Measurements from ENCODE around the gene ATRN. TPM values are rescaled to one million over a fixed set of nuclear protein-coding genes. Genes with fewer than 3 reads are reported as not detected.

Gene ATRN
- total and polyA plus RNA-seq, 2 experiments from 2014 or later = 14.7 to 71.1 TPM

DNA sequence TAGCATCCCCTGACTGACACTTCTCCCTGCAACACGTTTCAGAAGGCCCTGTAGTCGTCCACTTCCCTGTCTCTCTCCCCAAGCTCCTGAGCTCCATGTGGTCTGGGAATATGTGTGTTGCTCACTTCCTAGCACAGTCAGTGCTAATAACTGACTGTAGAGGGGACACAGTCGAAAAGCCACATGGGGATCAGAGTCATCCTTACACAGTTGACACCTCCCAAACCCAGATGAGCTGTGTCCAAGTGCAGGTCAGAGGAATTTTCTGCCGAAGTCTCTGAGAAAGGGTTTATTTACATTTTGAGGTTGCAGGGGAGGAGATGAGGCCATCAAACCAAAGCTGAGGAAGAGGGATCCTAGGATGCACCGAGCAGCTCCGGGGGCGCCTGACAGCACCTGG, 214.5 kb downstream of the ATRN start:
- no peak overlapping the region for H3K4me3 ChIP-seq
- H3K27me3 ChIP-seq = peaks cover 16% of the 10 kb centered on the region
- H3K27ac ChIP-seq = no peak overlapping the region
- no peak for DNase-seq (ENCODE audit: low spot score)
- no peaks in the 10 kb centered on the region for H3K79me2 ChIP-seq
- peaks cover 20% of the 10 kb centered on the region for H3K4me1 ChIP-seq (ENCODE audit: insufficient read depth)
- no peaks in the 10 kb centered on the region for H3K9me2 ChIP-seq (replicated peaks; ENCODE audit: insufficient read depth)
- no peak overlapping the region for H2AFZ ChIP-seq
- no peak overlapping the region for H3K4me2 ChIP-seq
- TF ChIP-seq, protein P1, sequence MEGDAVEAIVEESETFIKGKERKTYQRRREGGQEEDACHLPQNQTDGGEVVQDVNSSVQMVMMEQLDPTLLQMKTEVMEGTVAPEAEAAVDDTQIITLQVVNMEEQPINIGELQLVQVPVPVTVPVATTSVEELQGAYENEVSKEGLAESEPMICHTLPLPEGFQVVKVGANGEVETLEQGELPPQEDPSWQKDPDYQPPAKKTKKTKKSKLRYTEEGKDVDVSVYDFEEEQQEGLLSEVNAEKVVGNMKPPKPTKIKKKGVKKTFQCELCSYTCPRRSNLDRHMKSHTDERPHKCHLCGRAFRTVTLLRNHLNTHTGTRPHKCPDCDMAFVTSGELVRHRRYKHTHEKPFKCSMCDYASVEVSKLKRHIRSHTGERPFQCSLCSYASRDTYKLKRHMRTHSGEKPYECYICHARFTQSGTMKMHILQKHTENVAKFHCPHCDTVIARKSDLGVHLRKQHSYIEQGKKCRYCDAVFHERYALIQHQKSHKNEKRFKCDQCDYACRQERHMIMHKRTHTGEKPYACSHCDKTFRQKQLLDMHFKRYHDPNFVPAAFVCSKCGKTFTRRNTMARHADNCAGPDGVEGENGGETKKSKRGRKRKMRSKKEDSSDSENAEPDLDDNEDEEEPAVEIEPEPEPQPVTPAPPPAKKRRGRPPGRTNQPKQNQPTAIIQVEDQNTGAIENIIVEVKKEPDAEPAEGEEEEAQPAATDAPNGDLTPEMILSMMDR (IDR thresholded peaks at IDR 0.05; ENCODE audit: poor library complexity) = no peak
- TF ChIP-seq EZH2 (IDR thresholded peaks at IDR 0.05; ENCODE audit: borderline replicate concordance) (no peak), EZH2phosphoT487 (IDR thresholded peaks at IDR 0.05; ENCODE audit: low read depth, severe bottlenecking, unreplicated experiment) (no peak)
- H3K36me3 ChIP-seq (replicated peaks; ENCODE audit: insufficient read depth, low read depth) = no peaks in the 10 kb centered on the region
- H4K20me1 ChIP-seq (ENCODE audit: insufficient read depth, poor library complexity, severe bottlenecking) = no peaks in the 10 kb centered on the region
- no peaks in the 10 kb centered on the region for H3K9me3 ChIP-seq (ENCODE audit: low read depth)
- WGBS (ENCODE audit: low lambda C conversion rate, missing lambda C conversion rate) = 59% methylated on average over 7 of the region's 7 CpGs

DNA sequence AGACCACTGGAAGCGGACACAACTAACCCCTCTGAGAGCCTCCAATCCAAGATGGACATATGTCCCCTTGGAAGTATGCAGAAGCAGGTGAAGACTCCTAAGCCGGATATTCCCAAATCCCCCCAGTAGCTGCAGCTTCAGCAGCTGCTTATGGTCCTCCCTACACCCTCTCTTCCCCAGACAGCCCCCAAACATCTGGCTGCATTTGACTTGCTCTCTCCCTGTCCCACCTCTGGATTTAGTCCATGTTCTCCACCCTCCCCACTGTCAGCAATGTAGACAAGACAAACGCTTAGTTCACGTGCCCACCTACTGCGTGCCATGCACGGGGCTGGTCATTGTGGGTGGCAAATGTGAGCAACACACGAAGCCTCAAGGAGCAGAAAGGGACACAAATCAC, 215.6 kb downstream of the ATRN start:
- peaks cover 9% of the 10 kb centered on the region for H3K27me3 ChIP-seq
- H4K20me1 ChIP-seq (ENCODE audit: insufficient read depth, poor library complexity, severe bottlenecking) = no peaks in the 10 kb centered on the region
- H3K9me2 ChIP-seq (replicated peaks; ENCODE audit: insufficient read depth) = no peaks in the 10 kb centered on the region
- H3K79me2 ChIP-seq = no peaks in the 10 kb centered on the region
- H3K4me2 ChIP-seq = peak overlapping the region; percentile 12
- no peaks in the 10 kb centered on the region for H3K36me3 ChIP-seq (replicated peaks; ENCODE audit: insufficient read depth, low read depth)
- H2AFZ ChIP-seq = no peak overlapping the region
- DNase-seq (ENCODE audit: low spot score) = no peak
- whole genome bisulfite sequencing (ENCODE audit: low lambda C conversion rate, missing lambda C conversion rate) = 91% methylated on average over 7 of the region's 7 CpGs
- H3K9me3 ChIP-seq (ENCODE audit: low read depth) = no peaks in the 10 kb centered on the region
- TF ChIP-seq EZH2phosphoT487 (IDR thresholded peaks at IDR 0.05; ENCODE audit: low read depth, severe bottlenecking, unreplicated experiment) (no peak), EZH2 (IDR thresholded peaks at IDR 0.05; ENCODE audit: borderline replicate concordance) (no peak)
- TF ChIP-seq, protein P1 (IDR thresholded peaks at IDR 0.05; ENCODE audit: poor library complexity) = no peak
- no peak overlapping the region for H3K4me3 ChIP-seq
- peak overlapping the region; percentile 41 for H3K27ac ChIP-seq
- peaks cover 13% of the 10 kb centered on the region for H3K4me1 ChIP-seq (ENCODE audit: insufficient read depth)

DNA sequence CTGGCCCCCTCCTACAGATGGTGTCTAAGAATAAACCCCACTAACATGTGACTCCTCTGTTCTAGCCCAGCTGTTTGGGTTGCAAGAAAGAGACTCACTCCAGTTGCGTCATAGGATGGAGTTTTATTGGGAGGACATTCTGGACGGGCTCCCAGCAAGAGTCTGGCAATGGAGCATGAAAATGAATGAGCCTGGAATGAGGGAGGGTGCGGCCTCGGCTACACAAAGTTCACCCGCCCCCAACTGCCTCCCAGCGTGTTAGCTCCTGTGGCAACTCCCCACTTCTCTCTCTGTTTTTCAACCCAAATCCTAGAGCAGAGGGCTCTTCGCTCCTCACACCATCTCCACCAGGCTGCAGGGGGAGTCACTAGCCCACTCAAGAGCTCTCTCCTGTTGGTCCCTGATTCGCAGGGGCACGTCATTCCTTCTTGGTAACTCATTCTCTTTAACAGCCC, 216.1 kb downstream of the ATRN start:
- Histone ChIP-seq H3K27ac (peak overlapping the region; percentile 46), H3K36me3 (replicated peaks; ENCODE audit: insufficient read depth, low read depth) (no peaks in the 10 kb centered on the region), H3K79me2 (no peaks in the 10 kb centered on the region), H3K9me3 (ENCODE audit: low read depth) (no peaks in the 10 kb centered on the region), H3K9me2 (replicated peaks; ENCODE audit: insufficient read depth) (no peaks in the 10 kb centered on the region), H4K20me1 (ENCODE audit: insufficient read depth, poor library complexity, severe bottlenecking) (no peaks in the 10 kb centered on the region), H3K4me3 (no peak overlapping the region), H3K4me1 (ENCODE audit: insufficient read depth) (peaks cover 9% of the 10 kb centered on the region), H2AFZ (no peak overlapping the region), H3K4me2 (peak overlapping the region; percentile 12), H3K27me3 (peaks cover 5% of the 10 kb centered on the region)
- WGBS (ENCODE audit: low lambda C conversion rate, missing lambda C conversion rate) = 62% methylated on average over 9 of the region's 9 CpGs
- TF ChIP-seq EZH2 (IDR thresholded peaks at IDR 0.05; ENCODE audit: borderline replicate concordance) (no peak), EZH2phosphoT487 (IDR thresholded peaks at IDR 0.05; ENCODE audit: low read depth, severe bottlenecking, unreplicated experiment) (no peak)
- TF ChIP-seq, protein P1 (IDR thresholded peaks at IDR 0.05; ENCODE audit: poor library complexity) = no peak
- peak; percentile 58 for DNase-seq (ENCODE audit: low spot score)

DNA sequence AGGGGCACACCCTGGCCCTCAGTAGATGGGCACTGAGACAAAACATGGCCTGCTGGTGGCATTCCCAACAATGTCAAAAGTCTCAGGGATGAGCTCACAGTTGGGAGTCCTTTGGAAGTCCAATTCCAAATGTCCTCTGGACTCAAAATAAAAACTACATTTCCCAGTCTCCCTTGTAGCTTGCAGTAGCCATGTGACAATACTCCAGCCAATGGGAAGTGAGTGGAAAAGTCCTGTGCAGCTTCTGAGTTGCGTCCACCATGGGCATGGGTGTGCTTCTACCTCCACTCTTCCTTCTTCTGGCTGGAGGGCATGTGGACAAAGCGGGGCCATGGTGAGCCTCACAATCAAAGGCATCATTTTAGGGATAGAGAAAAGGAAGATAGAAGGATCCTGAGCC, 216.8 kb downstream of the ATRN start:
- 79% methylated on average over 2 of the region's 2 CpGs for WGBS (ENCODE audit: low lambda C conversion rate, missing lambda C conversion rate)
- Histone ChIP-seq H4K20me1 (ENCODE audit: insufficient read depth, poor library complexity, severe bottlenecking) (no peaks in the 10 kb centered on the region), H3K4me1 (ENCODE audit: insufficient read depth) (peaks cover 3% of the 10 kb centered on the region), H3K79me2 (no peaks in the 10 kb centered on the region), H3K4me2 (no peak overlapping the region), H3K36me3 (replicated peaks; ENCODE audit: insufficient read depth, low read depth) (no peaks in the 10 kb centered on the region), H3K27ac (peak overlapping the region; percentile 46), H3K9me3 (ENCODE audit: low read depth) (no peaks in the 10 kb centered on the region), H3K9me2 (replicated peaks; ENCODE audit: insufficient read depth) (no peaks in the 10 kb centered on the region), H3K4me3 (no peak overlapping the region), H2AFZ (no peak overlapping the region), H3K27me3 (no peaks in the 10 kb centered on the region)
- no peak for DNase-seq (ENCODE audit: low spot score)
- no peak for TF ChIP-seq EZH2phosphoT487 (IDR thresholded peaks at IDR 0.05; ENCODE audit: low read depth, severe bottlenecking, unreplicated experiment)
- TF ChIP-seq, protein P1 (IDR thresholded peaks at IDR 0.05; ENCODE audit: poor library complexity) = no peak
- TF ChIP-seq EZH2 (IDR thresholded peaks at IDR 0.05; ENCODE audit: borderline replicate concordance) = no peak

Measured in hepatocyte (in vitro differentiated cells).